OCI-LY3 (cell line): Measurements from ENCODE around the gene RAPGEF5.

Source experiments
- CTCF ChIP-seq: fragments of 200-600, 300-600 bp; sonication (generic); IDR thresholded peaks from 2 replicates; pipeline ENCODE4 v1.5.1; 2014; ENCODE audit warnings: antibody characterized with exemption, low read length, low read depth
- EZH2phosphoT487 ChIP-seq: fragments of 200-600 bp; shearing (Covaris generic); IDR thresholded peaks from 2 replicates; pipeline ENCODE4 v1.6.1; 2018; ENCODE audit warnings: antibody characterized with exemption, mixed run types, low read depth

DNA sequence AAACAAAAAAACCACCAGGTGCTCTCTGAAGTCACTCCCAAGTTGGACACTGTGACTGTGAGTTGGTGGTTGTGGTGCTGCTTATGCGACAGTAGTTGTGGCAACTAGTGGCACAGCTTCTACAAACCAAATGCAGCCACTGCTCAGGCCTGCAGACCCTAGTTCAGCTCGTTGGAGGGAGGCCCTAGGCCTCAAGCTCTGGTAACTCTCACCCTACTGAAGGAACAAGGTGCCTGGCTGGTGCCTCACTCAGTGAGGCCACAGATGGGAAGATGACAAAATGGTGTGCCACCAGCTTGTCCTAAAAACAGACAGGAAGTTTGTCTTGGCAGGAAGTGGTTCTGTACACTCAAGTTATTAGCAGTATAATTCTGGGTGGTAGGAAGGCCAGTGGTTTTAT is 45.3 kb upstream of the RAPGEF5 start:
- TF ChIP-seq CTCF = no peak
- TF ChIP-seq EZH2phosphoT487 = no peak
